Measurements from ENCODE around the gene MCM3AP. TPM values are rescaled to one million over a fixed set of nuclear protein-coding genes. Genes with fewer than 3 reads are reported as not detected.

Gene MCM3AP
- total RNA-seq, 1 donor from 2014 or later: 153 TPM

- Mint-ChIP-seq H3K4me3 (no peak overlapping the region), H3K27me3 (ENCODE audit: low read depth) (no peaks in the 10 kb centered on the region), H3K36me3 (ENCODE audit: low read depth) (peaks cover 27% of the 10 kb centered on the region), H3K27ac (ENCODE audit: unreplicated experiment) (no peak overlapping the region), H3K9me3 (peaks cover under 1% of the 10 kb centered on the region), H3K4me1 (no peaks in the 10 kb centered on the region)
- TF ChIP-seq CTCF (conservative IDR thresholded peaks at IDR 0.05): no peak
- DNase-seq (ENCODE audit: low read depth, low spot score): no peak
These were observed 22.2 kb upstream of the MCM3AP start for GRCh38 chr21:46307625-46308024.

- no peaks in the 10 kb centered on the region for H3K9me3 Mint-ChIP-seq
- no peaks in the 10 kb centered on the region for H3K4me1 Mint-ChIP-seq
- peak overlapping the region; percentile 7 for H3K27ac Mint-ChIP-seq (ENCODE audit: unreplicated experiment)
- H3K36me3 Mint-ChIP-seq (ENCODE audit: low read depth): peaks cover 30% of the 10 kb centered on the region
- TF ChIP-seq CTCF (conservative IDR thresholded peaks at IDR 0.05): no peak
- H3K27me3 Mint-ChIP-seq (ENCODE audit: low read depth): no peaks in the 10 kb centered on the region
- no peak for DNase-seq (ENCODE audit: low read depth, low spot score)
- no peak overlapping the region for H3K4me3 Mint-ChIP-seq
These were observed 19.5 kb upstream of the MCM3AP start for GRCh38 chr21:46304955-46305354.

- no peak overlapping the region for H3K4me3 Mint-ChIP-seq
- H3K4me1 Mint-ChIP-seq: no peaks in the 10 kb centered on the region
- no peak for DNase-seq (ENCODE audit: low read depth, low spot score)
- no peak for TF ChIP-seq CTCF (conservative IDR thresholded peaks at IDR 0.05)
- H3K27ac Mint-ChIP-seq (ENCODE audit: unreplicated experiment): no peak overlapping the region
- peaks cover 33% of the 10 kb centered on the region for H3K36me3 Mint-ChIP-seq (ENCODE audit: low read depth)
- H3K9me3 Mint-ChIP-seq: no peaks in the 10 kb centered on the region
- no peaks in the 10 kb centered on the region for H3K27me3 Mint-ChIP-seq (ENCODE audit: low read depth)
These were observed 19.0 kb upstream of the MCM3AP start for GRCh38 chr21:46304437-46304836.

- H3K36me3 Mint-ChIP-seq (ENCODE audit: low read depth): peaks cover 31% of the 10 kb centered on the region
These were observed 16.3 kb upstream of the MCM3AP start for GRCh38 chr21:46301759-46302158.

GRCh38 chr21:46299167-46299566 lies 13.8 kb upstream of the MCM3AP start:
- Mint-ChIP-seq H3K4me1 (peaks cover 16% of the 10 kb centered on the region), H3K36me3 (ENCODE audit: low read depth) (peaks cover 29% of the 10 kb centered on the region), H3K27ac (ENCODE audit: unreplicated experiment) (no peak overlapping the region), H3K27me3 (ENCODE audit: low read depth) (no peaks in the 10 kb centered on the region), H3K9me3 (no peaks in the 10 kb centered on the region), H3K4me3 (no peak overlapping the region)
- no peak for DNase-seq (ENCODE audit: low read depth, low spot score)
- TF ChIP-seq CTCF (conservative IDR thresholded peaks at IDR 0.05): no peak

More at GRCh38 chr21:46301759-46302158, 16.3 kb upstream of the MCM3AP start:
- Mint-ChIP-seq H3K27me3 (ENCODE audit: low read depth) (no peaks in the 10 kb centered on the region), H3K4me3 (no peak overlapping the region), H3K27ac (ENCODE audit: unreplicated experiment) (no peak overlapping the region), H3K4me1 (no peaks in the 10 kb centered on the region), H3K9me3 (no peaks in the 10 kb centered on the region)
- no peak for DNase-seq (ENCODE audit: low read depth, low spot score)
- TF ChIP-seq CTCF (conservative IDR thresholded peaks at IDR 0.05): no peak
